ENCODE results near the gene CCL17.
"Not testable (repeated sequence)": the region's sequence is repeated elsewhere in the genome, so short reads cannot be mapped to it uniquely, and the experiment has no call there.

The CCL17 gene

GRCh38 chr16:57379579-57379978 is 25.0 kb upstream of the CCL17 start:
- no peak for DNase-seq

- DNase-seq = no peak
These were observed 23.7 kb upstream of the CCL17 start for GRCh38 chr16:57380671-57381462.

GRCh38 chr16:57381791-57382534 is 22.6 kb upstream of the CCL17 start:
- DNase-seq = no peak

- no peak for DNase-seq
These were observed 21.9 kb upstream of the CCL17 start for GRCh38 chr16:57382535-57383275.

- DNase-seq = peak; percentile 52
These were observed 21.0 kb upstream of the CCL17 start for GRCh38 chr16:57383276-57384247.

GRCh38 chr16:57384248-57385070 is 20.1 kb upstream of the CCL17 start:
- DNase-seq = no peak

DNA sequence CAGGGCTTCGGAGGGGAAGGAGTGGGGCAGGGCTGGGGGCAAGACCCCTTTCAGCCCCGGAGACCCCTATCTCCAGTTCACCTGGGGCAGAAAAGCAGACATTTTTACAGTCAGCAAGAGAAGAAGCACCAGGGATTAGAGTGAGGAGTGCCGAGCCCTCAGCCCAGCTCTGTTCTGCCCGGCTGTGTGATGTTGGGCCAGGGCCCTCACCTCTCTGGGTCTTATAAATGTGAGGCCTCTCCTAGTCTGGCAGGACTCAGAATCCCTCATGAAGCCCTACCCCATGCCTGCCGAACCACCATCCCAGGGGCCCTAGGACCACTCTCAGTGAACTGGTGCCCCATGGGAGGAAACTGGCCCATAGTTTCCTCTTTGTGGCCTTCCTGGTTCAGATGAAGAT is 19.5 kb upstream of the CCL17 start:
- DNase-seq = no peak

- peak; percentile 48 for DNase-seq
These were observed 18.1 kb upstream of the CCL17 start for GRCh38 chr16:57386381-57386951.

GRCh38 chr16:57387598-57388354 is 16.8 kb upstream of the CCL17 start:
- DNase-seq = no peak

DNA sequence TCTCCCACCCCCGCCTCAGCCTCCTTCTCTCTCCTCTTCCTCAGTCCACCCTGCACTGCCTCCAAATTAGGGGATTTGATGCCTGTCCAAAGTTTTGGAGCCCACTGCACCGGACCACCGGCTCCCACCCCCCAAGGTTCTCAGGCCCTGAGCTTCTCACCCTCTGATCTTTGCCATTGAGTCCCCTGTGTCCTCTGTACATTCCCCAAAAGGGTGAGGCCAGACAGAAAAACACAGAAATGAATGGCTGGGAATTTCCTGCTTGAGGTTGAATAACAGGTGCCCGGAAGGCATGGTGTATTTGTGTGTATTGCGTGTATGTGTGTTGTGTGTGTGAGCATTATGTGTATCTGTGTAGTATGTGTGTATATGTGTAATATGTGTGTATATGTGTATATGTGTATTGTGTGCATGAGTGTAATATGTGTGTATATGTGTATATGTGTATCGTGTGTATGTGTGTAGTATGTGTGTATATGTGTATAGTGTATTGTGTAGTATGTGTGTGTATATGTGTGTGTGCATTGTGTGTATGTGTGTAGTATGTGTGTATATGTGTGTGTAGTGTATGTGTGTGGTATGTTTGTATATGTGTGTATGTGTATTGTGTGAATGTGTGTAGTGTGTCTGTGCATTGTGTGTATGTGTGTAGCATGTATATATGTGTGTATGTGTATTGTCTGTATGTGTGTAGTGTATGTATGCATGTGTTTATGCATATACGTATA is 16.0 kb upstream of the CCL17 start:
- no peak for DNase-seq

DNA sequence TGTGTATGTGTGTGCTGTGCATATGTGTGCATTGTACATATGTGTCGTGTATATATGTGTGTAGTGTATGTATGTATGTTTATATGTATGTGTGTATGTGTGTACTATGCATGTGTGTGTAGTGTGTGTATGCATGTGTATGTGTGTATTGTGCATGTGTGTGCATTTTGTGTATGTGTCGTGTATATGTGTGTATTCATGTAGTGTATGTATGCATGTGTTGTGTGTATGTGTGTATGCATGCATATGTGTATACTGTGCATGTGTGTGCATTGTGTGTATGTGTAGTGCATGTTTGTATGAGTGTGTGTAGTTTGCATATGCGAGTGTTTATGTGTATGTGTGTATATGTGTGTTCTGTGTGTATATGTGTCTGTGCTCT is 15.5 kb upstream of the CCL17 start:
- DNase-seq = no peak

GRCh38 chr16:57390636-57391295 is 13.8 kb upstream of the CCL17 start:
- no peak for DNase-seq

DNA sequence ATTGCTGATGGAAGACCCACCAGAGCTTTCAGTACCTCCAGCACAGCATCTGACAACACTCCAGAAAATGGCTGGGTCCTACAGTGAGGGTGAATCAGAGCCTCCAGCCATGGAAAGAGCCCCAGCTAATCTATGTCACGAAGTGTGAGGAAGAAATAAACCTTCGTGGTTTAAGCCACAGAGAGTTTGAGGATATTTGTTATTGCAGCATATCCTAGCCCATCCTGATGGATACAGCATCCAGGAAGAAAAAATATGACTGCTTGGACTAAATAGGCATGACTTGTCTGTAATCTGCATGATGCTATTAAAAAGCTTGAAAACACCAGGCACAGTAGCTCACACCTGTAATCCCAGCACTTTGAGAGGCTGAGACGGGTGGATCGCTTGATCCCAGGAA is 13.3 kb upstream of the CCL17 start:
- DNase-seq = no peak

DNA sequence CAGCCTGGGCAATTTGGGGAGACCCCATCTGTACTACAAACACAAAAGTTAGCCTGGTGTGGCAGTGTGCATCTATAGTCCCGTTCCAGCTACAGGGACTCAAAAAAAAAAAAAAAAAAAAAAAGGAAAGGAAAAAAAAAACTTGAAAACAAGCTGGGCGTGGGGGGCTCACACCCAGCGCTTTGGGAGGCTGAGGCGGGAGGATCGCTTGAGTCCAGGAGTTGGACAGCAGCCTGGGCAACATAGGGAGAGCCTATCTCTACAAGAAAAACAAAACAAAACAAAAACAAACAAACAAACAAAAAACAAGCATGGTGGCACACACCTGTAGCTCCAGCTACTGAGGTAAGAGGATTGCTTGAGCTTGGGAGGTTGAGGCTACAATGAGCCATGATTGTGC is 12.9 kb upstream of the CCL17 start:
- DNase-seq = no peak

- DNase-seq = no peak
These were observed 11.9 kb upstream of the CCL17 start for GRCh38 chr16:57392694-57393093.

- DNase-seq = no peak
These were observed 10.1 kb upstream of the CCL17 start for GRCh38 chr16:57394444-57394843.

DNA sequence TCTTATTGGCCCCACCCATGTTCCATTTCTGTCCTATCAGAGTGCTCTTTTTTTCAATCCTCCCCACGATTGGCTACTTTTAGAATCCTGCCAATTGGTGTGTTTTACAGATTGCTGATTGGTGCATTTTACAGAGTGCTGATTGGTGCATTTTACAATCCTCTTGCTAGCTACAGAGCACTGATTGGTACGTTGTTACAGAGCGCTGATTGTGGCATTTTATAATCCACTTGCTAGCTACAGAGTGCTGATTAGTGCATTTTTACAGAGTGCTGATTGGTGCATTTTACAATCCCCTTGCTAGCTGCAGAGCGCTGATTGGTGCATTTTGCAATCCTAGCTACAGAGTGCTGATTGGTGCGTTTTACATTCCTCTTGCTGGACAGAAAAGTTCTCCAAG is 9.5 kb upstream of the CCL17 start:
- DNase-seq = no peak

GRCh38 chr16:57396786-57397185 is 7.8 kb upstream of the CCL17 start:
- no peak for DNase-seq

DNA sequence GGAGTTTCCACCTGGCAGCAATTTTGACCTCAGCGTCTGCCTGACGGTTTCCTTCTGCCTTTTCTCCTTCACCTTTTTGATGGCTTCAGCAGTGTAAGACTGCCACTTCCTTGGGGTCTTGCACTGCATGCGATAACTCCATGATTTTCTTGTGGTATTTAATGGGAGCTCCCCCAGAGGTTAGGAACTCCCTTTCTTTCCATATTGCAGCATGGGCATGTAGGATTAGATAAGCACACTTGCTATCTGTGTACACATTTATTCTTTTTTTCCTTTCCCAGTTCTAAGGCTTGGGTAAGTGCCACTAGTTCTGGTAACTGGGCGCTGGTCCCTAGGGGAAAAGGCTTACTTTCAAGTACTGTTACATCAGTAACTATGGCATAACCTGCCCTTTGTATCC is 7.1 kb upstream of the CCL17 start:
- DNase-seq = not testable (repeated sequence)

Measured in fibroblast of skin of right biceps (primary cell).